ENCODE data around the gene TESK2. TPM values are rescaled to one million over a fixed set of nuclear protein-coding genes. Genes with fewer than 3 reads are reported as not detected.

Gene TESK2
- total RNA-seq, 1 experiment from 2014 or later = 5.0 TPM

- TF ChIP-seq, protein P1, sequence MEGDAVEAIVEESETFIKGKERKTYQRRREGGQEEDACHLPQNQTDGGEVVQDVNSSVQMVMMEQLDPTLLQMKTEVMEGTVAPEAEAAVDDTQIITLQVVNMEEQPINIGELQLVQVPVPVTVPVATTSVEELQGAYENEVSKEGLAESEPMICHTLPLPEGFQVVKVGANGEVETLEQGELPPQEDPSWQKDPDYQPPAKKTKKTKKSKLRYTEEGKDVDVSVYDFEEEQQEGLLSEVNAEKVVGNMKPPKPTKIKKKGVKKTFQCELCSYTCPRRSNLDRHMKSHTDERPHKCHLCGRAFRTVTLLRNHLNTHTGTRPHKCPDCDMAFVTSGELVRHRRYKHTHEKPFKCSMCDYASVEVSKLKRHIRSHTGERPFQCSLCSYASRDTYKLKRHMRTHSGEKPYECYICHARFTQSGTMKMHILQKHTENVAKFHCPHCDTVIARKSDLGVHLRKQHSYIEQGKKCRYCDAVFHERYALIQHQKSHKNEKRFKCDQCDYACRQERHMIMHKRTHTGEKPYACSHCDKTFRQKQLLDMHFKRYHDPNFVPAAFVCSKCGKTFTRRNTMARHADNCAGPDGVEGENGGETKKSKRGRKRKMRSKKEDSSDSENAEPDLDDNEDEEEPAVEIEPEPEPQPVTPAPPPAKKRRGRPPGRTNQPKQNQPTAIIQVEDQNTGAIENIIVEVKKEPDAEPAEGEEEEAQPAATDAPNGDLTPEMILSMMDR (IDR thresholded peaks at IDR 0.05 in 2 of 3, conservative IDR thresholded peaks at IDR 0.05 in 1 of 3; ENCODE audit: borderline replicate concordance in 1 of 3, insufficient read depth in 1 of 3, low read depth in 2 of 3, low read length in 2 of 3) = no peak
- TF ChIP-seq SP1 (IDR thresholded peaks at IDR 0.05; ENCODE audit: low read depth) = no peak
- TF ChIP-seq, protein P2, sequence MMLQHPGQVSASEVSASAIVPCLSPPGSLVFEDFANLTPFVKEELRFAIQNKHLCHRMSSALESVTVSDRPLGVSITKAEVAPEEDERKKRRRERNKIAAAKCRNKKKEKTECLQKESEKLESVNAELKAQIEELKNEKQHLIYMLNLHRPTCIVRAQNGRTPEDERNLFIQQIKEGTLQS (IDR thresholded peaks at IDR 0.05) = no peak
- no peak for TF ChIP-seq SRF (IDR thresholded peaks at IDR 0.05; ENCODE audit: low read depth)
- no peak for TF ChIP-seq POLR2A (IDR thresholded peaks at IDR 0.05; ENCODE audit: borderline replicate concordance, extremely low read depth, insufficient read depth, insufficient read length)
- TF ChIP-seq RAD21 (IDR thresholded peaks at IDR 0.05; ENCODE audit: low read depth) = no peak
- no peak for TF ChIP-seq CBX3 (IDR thresholded peaks at IDR 0.05; ENCODE audit: low read depth)
- TF ChIP-seq SIN3A (IDR thresholded peaks at IDR 0.05; ENCODE audit: low read depth) = no peak
- no peak for TF ChIP-seq ELF1 (IDR thresholded peaks at IDR 0.05; ENCODE audit: borderline replicate concordance, low read depth)
- TF ChIP-seq EZH2phosphoT487 (IDR thresholded peaks at IDR 0.05; ENCODE audit: borderline replicate concordance) = no peak
- TF ChIP-seq ZFX (IDR thresholded peaks at IDR 0.05) = no peak
- TF ChIP-seq FOSL1 (IDR thresholded peaks at IDR 0.05; ENCODE audit: low read depth) = no peak
- TF ChIP-seq TCF7L2 (IDR thresholded peaks at IDR 0.05; ENCODE audit: borderline replicate concordance, extremely low read depth, insufficient read depth, insufficient read length) = no peak
- no peak for TF ChIP-seq JUND (IDR thresholded peaks at IDR 0.05)
- TF ChIP-seq EGR1 (IDR thresholded peaks at IDR 0.05; ENCODE audit: low read depth) = no peak
These were observed 87.7 kb downstream of the TESK2 start (continued) for GRCh38 chr1:45403298-45403697.

GRCh38 chr1:45401524-45401923, 89.4 kb downstream of the TESK2 start:
- Histone ChIP-seq H3K79me2 (ENCODE audit: insufficient read depth, low read length) (no peaks in the 10 kb centered on the region), H3K9ac (ENCODE audit: low read length) (no peak overlapping the region), H4K20me1 (ENCODE audit: insufficient read depth) (no peaks in the 10 kb centered on the region), H3K9me3 (ENCODE audit: control insufficient read depth in 1 of 2, insufficient read depth in 1 of 2, low read depth in 1 of 2, low read length in 2 of 2) (no peaks in the 10 kb centered on the region), H3K27me3 (ENCODE audit: insufficient read depth, low read length) (no peaks in the 10 kb centered on the region), H3K4me2 (ENCODE audit: low read length) (no peak overlapping the region), H3K9me2 (ENCODE audit: insufficient read depth) (no peaks in the 10 kb centered on the region), H3K4me1 (ENCODE audit: control insufficient read depth in 1 of 2, insufficient read depth in 2 of 2, low read length in 2 of 2) (no peaks in the 10 kb centered on the region), H3K27ac (ENCODE audit: low read depth, low read length) (no peak overlapping the region), H2AFZ (ENCODE audit: low read depth, low read length, poor library complexity, severe bottlenecking) (no peak overlapping the region), H3K4me3 (replicated peaks in 1 of 2; ENCODE audit: low read depth in 1 of 2, low read length in 2 of 2) (no peak overlapping the region), H3K36me3 (ENCODE audit: control insufficient read depth in 1 of 2, insufficient read depth in 2 of 2, low read length in 2 of 2) (no peaks in the 10 kb centered on the region)
- ChIA-PET CTCF (interaction anchor here (0.7 kb wide), 1 partner anchor 687 kb away, joined by 4 read pairs; no protein-coding TSS in a partner anchor), POLR2A (interaction anchor here (0.7 kb wide), 1 partner anchor 1083 kb away, joined by 3 read pairs; no protein-coding TSS in a partner anchor), RAD21 (ENCODE audit: low non-redundant PET in 1 of 2, low total read pairs in 2 of 2, uncharacterized antibody in 2 of 2, unreplicated experiment in 2 of 2) (no interaction called here)
- no peak for TF ChIP-seq ZFX (IDR thresholded peaks at IDR 0.05)
- BruUV-seq (replicated peaks) = no TSS peak
- no peak for DNase-seq (ENCODE audit: low read depth, low spot score)
- intact Hi-C loops (cut with micrococcal nuclease) = no loop called here
- no peak for ATAC-seq
